ENCODE results near the gene ADGRE3.
"Not testable (repeated sequence)": the region's sequence is repeated elsewhere in the genome, so short reads cannot be mapped to it uniquely, and the experiment has no call there.

ADGRE3 gene

GRCh38 chr19:14670408-14670807 is 4.2 kb downstream of the ADGRE3 start:
- DNase-seq (ENCODE audit: low read depth), result no peak

DNA sequence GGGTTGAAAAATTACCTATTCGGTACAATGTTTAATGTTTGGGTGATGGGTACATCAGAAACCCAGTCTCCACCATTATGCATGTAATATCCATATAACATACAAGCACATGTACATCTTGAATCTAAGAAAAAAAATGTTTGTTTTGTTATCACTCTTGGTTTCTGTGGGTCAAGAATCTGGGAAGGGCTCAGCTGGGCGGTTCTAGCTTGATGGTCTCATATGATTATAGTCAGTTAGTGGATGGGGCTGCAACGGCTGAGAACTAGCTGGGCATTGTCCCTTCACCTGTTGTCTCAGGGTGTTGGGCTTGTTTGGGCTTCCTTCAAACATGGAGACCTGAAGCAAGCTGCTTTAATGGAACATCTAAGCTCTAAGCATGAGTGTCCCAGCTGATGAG is 4.7 kb downstream of the ADGRE3 start:
- DNase-seq (ENCODE audit: low read depth), result no peak

GRCh38 chr19:14661372-14661924 is 13.2 kb downstream of the ADGRE3 start:
- no peak for DNase-seq (ENCODE audit: low read depth)

- DNase-seq (ENCODE audit: low read depth), result no peak
Measured at GRCh38 chr19:14659874-14660489, 14.7 kb downstream of the ADGRE3 start.

- DNase-seq (ENCODE audit: low read depth), result no peak
Measured at GRCh38 chr19:14655726-14656125, 18.9 kb downstream of the ADGRE3 start.

- no peak for DNase-seq (ENCODE audit: low read depth)
Measured at GRCh38 chr19:14654786-14655560, 19.7 kb downstream of the ADGRE3 start.

DNA sequence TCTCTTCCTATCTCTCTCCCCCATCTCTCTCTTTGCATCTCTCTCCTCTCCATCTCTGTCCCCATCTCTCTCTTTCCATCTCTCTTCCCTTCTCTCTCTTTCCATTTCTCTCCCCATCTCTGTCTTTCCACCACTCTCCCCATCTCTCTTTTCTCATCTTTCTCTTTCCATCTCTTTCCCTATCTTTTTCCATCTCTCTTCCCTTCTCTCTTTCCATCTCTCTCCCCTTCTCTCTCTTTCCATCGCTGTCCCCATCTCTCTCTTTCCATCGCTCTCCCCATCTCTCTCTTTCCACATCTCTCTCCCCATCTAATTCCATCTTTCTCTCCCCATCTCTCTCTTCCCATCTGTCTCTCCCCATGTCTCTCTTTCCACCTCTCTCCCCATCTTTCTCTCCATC is 24.5 kb downstream of the ADGRE3 start:
- DNase-seq (ENCODE audit: low read depth), result no peak

- no peak for DNase-seq (ENCODE audit: low read depth)
Measured at GRCh38 chr19:14649020-14649419, 25.6 kb downstream of the ADGRE3 start.

DNA sequence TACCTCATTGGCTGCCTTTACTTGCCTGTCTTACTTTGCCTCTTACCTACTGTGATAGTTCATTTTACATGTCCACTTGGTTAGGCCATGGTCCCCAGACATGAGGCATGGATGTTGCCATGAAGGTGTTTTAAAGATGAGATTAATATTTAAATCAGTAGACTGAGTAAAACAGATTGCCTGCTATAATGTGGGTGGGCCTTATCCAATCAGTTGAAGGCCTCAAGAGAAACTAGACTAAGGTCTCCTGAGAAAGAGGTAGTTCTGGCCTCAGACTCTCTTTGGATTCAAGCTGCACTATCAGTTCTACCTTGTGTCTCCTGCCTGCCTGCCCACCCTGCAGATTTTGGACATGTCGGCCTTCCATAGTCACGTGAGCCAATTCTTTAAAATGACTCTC is 26.1 kb downstream of the ADGRE3 start:
- DNase-seq (ENCODE audit: low read depth), result no peak

DNA sequence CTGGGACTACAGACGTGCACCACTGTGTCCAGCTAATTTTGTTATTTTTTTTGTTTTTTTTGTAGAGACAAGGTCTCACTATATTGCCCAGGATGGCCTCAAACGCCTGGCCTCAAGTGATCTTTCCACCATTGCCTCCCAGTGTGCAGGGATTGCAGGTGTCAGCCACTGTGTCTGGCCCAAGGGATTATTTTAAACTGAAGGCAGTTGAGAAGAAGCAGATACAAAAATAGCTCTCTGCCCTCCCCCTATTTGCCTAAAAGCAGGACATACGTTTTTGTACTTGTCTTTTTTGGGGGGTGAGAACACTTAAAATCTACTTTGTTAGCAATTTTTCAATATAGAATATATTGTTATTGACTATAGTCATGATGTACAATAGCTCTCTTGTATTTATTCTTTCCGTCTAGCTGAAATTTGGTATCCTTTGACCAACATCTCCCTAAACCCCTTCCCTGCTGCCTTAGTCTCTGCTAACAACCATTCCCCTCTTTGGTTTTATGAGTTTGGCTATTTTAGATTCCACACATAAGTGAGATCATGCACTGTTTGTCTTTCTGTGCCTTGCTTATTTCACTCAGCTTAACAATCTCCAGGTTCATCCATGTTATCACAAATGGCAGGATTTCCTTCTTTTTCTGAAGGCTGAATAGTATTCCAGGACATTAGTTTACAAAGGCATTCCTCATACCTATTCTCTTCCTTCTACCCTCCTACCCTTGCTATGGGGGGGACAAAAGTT is 34.9 kb downstream of the ADGRE3 start:
- no peak for DNase-seq (ENCODE audit: low read depth)

DNA sequence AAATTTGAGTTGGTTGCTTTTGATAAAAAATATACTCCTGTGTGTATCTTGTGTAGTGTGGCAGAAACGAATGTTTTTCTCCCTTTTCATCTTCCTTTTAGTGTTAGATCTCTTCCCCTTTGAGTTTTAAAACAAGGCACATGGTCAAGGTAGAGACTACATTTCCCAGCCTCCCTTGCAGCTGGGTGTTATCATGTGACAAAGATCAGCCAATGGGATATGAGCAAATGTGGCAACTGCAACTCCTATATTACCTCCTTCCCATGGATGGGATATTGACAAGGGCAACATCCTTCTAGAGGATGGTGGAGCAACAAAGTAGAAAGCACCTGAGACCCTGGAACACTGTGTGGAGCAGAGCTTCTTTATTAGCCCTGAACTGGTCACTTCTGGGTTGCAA is 42.4 kb downstream of the ADGRE3 start:
- DNase-seq (ENCODE audit: low read depth), result no peak

DNA sequence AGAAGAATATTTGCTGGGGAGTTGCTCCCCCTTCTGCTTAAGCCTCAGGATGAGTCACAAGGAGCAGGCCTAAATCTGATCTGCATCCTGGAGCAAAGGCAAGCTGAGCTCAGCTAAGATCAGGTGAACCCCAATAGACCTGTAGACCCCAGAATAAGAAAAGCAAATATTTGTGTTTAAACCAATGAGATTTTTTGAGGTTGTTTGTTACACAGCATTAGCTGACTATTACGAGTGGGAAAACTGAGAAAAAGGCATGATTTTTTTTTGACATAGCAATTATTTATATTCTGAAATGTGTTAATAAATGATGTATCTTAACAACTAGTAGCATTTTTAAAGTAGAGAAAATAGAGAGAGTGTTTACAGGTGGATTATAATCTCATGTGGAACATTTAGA is 45.1 kb downstream of the ADGRE3 start:
- DNase-seq (ENCODE audit: low read depth), result no peak

DNA sequence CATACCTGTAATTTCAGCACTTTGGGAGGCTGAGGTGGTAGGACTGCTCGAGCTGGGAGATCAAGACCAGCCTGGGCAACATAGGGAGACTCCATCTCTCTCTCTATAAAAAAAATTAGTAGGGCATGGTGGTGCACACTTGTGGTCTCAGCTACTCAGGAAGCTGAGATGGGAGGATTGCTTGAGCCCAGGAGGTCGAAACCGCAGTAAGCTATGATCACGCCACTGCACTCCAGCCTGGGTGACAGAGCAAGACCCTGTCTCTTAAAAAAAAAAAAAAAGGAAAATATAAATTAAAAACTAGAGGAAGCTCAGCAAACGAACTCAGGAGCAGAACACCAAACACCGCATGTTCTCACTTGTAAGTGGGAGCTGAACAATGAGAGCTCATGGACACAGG is 50.2 kb downstream of the ADGRE3 start:
- not testable (repeated sequence) for DNase-seq (ENCODE audit: low read depth)

DNA sequence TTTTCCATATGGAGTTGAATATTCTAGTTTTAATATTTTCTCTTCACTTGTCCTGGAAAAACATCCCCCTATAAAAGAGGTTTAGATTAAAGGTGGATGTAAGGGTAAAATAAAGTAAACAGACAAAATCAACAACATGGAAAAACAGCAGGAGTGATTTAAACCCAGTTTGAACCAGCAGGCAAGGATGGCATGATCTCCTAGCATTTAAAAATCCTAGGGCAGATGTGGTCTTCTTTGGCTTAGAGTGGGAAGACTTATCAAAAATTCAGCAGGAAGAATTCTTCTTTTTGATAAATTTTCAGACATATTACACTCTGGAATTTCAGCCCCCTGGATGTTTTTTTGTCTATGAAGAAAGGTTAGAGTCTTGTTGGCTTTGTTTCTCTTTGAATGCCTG is 55.2 kb downstream of the ADGRE3 start:
- no peak for DNase-seq (ENCODE audit: low read depth)

DNA sequence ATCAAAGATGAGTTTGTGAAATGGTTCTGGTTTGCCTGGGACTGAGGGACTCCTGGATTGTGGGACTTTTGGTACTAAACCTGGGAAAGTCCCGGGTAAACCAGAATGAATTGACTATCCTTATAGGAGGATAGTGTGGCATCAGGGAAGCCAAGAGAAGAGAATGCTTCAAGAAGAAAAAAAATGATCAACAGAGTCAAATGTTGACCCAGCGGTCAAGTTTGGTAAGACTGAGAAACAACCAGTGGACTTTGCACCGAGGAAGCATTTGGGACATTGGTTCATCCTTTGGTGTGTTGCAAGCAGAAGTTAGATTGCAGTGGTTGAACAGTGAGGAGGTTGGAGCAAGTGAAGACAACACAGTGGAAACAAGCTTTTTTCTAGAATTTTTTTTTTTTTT is 58.2 kb downstream of the ADGRE3 start:
- no peak for DNase-seq (ENCODE audit: low read depth)

GRCh38 chr19:14615623-14616022 is 59.0 kb downstream of the ADGRE3 start:
- DNase-seq (ENCODE audit: low read depth), result no peak

DNA sequence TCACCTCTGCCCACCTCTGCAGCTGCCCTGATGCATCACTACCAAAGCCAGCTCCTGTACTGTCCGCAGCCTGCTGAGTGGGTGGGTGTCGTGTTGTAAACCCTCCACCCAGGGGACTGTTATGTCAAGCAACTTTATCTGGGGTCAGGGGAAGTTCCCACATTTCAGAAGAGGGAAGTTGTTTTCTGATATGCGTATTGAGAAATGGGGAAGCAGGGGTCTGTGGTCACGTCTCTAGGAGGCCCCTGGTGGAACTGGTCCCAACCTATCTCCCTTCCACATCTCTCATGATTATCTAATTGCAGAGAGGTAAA is 60.6 kb downstream of the ADGRE3 start:
- no peak for DNase-seq (ENCODE audit: low read depth)

DNA sequence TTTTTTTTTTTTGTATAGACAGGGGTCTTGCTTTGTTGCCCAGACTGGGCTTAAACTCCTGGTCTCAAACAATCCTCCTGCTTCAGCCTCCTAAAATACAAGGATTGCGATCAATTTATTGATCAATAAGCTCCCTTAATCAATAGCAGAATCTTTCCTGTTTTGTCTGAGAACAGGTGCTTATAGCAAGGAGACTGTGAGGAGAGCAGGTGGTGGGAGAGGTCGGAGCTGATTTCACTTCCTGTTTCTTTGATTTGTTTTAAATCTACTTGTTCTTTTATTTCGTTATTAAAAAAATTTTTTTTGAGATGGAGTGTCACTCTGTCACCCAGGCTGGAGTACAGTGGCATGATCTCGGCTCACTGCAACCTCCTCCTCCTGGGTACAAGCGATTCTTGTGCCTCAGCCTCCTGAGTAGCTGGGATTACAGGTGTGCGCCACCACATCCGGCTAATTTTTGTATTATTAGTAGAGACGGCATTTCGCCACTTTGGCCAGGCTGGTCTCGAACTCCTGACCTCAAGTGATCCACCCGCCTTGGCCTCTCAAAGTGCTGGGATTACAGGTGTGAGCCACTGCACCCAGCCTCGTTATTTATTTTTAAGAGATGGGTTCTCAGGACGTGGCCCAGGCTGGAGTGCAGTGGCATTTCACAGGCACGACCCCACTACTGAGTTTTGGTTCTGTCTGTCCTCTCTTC is 61.1 kb downstream of the ADGRE3 start:
- DNase-seq (ENCODE audit: low read depth), result not testable (repeated sequence)

GRCh38 chr19:14612657-14613056 is 62.0 kb downstream of the ADGRE3 start:
- DNase-seq (ENCODE audit: low read depth), result no peak

DNA sequence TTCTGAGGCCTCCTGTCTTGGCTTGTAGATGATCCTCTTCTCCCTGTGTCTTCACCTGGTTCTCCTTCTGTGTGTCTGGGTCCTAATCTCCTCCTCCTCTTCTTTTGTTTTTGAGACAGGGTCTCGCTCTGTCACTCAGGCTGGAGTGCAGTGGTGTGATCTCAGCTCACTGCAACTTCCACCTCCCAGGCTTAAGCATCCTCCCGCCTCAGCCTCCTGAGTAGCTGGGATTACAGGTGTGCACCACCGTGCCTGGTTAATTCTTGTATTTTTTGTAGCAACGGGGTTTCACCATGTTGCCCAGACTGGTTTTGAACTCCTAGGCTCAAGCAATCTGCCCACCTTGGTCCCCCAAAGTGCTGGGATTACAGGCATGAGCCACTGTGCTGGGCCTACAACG is 62.4 kb downstream of the ADGRE3 start:
- DNase-seq (ENCODE audit: low read depth), result not testable (repeated sequence)

DNA sequence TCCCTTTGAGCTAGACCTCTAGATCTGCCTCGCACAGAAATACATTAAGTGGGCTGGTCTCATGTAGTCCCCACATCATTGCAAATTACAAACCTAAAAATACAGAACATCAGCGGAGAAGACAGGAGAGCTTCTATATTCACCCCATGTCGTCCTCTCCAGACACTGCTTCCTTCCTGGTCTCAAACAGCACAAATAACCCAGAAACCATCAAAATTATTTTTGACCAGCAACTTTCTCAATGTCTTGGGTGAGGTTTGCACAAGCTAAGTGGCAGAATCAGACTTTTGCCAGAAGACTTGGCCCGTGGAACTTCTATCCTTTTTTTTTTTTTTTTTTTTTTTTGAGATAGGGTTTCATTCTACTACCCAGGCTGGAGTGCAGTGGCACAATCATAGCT is 63.6 kb downstream of the ADGRE3 start:
- DNase-seq (ENCODE audit: low read depth), result no peak

- no peak for DNase-seq (ENCODE audit: low read depth)
Measured at GRCh38 chr19:14606627-14607026, 68.0 kb downstream of the ADGRE3 start.

Measured in GM04504 (cell line).